HG03575 (cell line): ENCODE results near the gene LPXN.
"Not testable (repeated sequence)": the region's sequence is repeated elsewhere in the genome, so short reads cannot be mapped to it uniquely, and the experiment has no call there.

Source experiments
- ATAC-seq: cut with Tn5 transposase; IDR thresholded peaks from one replicate; pipeline ENCODE4 v1.9.1; 2021; ENCODE audit not compliant: unreplicated experiment, insufficient number of reproducible peaks, low FRiP score; ENCODE audit errors: extremely low read depth

LPXN gene

GRCh38 chr11:58580311-58580710 lies 4.7 kb upstream of the LPXN start:
- ATAC-seq: no peak

GRCh38 chr11:58579192-58580129 lies 3.8 kb upstream of the LPXN start:
- peak; percentile 17 for ATAC-seq

GRCh38 chr11:58578635-58579191 lies 3.1 kb upstream of the LPXN start, which contains the start of gene ZFP91:
ZFP91 (plus strand) TSS chr11:58579063; CDS start chr11:58579282, 219 bp downstream.
- ATAC-seq: no peak

GRCh38 chr11:58578136-58578634 lies 2.5 kb upstream of the LPXN start:
- ATAC-seq: no peak

- peak; percentile 33 for ATAC-seq
Measured at GRCh38 chr11:58577555-58578135, 2.0 kb upstream of the LPXN start.

GRCh38 chr11:58576887-58577471 lies 1.3 kb upstream of the LPXN start:
- ATAC-seq: no peak

GRCh38 chr11:58574881-58575280 lies 775 bp downstream of the LPXN start:
- no peak for ATAC-seq

GRCh38 chr11:58573451-58574104 lies 2.1 kb downstream of the LPXN start:
- no peak for ATAC-seq

- ATAC-seq: not testable (repeated sequence)
Measured at GRCh38 chr11:58572906-58573305, 2.8 kb downstream of the LPXN start.

GRCh38 chr11:58567889-58568512 lies 7.7 kb downstream of the LPXN start:
- peak; percentile 50 for ATAC-seq

GRCh38 chr11:58564231-58564630 lies 11.4 kb downstream of the LPXN start:
- ATAC-seq: no peak

- peak; percentile 81 for ATAC-seq
Measured at GRCh38 chr11:58562375-58562800, 13.3 kb downstream of the LPXN start.

GRCh38 chr11:58561394-58562098 lies 14.1 kb downstream of the LPXN start:
- no peak for ATAC-seq

GRCh38 chr11:58560842-58561241 lies 14.8 kb downstream of the LPXN start:
- no peak for ATAC-seq

GRCh38 chr11:58549644-58550043 lies 26.0 kb downstream of the LPXN start:
- ATAC-seq: no peak

- no peak for ATAC-seq
Measured at GRCh38 chr11:58546841-58547240, 28.8 kb downstream of the LPXN start.

GRCh38 chr11:58531865-58532341 lies 43.8 kb downstream of the LPXN start:
- ATAC-seq: no peak

GRCh38 chr11:58530236-58530635 lies 45.4 kb downstream of the LPXN start:
- no peak for ATAC-seq
